Measurements from ENCODE around the gene MTMR4.

The MTMR4 gene

DNA sequence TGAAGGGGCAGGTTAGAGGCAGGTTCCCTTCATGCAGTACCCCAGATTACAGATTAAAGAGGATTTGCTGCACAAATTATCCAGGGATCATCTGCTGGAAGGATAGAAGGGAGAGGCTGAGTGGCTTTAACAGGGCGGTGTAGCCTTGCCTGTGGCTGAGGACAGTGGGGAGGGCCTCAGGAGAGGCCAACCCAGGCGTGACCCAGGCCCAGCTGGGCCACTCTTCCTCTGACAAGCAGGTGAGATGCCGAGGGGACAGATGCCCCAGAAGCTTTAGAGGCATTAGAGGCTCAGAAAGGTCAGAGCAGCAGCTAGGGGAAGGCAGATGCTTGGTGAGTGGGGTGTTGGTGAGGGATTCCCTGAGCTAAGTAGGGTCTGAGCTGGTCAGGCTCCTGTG is 18.1 kb upstream of the MTMR4 start:
- Mint-ChIP-seq H3K4me3 (no peak overlapping the region), H3K9me3 (no peaks in the 10 kb centered on the region), H3K27me3 (peaks cover 55% of the 10 kb centered on the region), H3K4me1 (ENCODE audit: low read depth) (peaks cover 55% of the 10 kb centered on the region), H3K27ac (peak overlapping the region; percentile 63), H3K36me3 (ENCODE audit: low read depth) (no peaks in the 10 kb centered on the region)
- intact Hi-C loops (cut with micrococcal nuclease), result no loop called here

DNA sequence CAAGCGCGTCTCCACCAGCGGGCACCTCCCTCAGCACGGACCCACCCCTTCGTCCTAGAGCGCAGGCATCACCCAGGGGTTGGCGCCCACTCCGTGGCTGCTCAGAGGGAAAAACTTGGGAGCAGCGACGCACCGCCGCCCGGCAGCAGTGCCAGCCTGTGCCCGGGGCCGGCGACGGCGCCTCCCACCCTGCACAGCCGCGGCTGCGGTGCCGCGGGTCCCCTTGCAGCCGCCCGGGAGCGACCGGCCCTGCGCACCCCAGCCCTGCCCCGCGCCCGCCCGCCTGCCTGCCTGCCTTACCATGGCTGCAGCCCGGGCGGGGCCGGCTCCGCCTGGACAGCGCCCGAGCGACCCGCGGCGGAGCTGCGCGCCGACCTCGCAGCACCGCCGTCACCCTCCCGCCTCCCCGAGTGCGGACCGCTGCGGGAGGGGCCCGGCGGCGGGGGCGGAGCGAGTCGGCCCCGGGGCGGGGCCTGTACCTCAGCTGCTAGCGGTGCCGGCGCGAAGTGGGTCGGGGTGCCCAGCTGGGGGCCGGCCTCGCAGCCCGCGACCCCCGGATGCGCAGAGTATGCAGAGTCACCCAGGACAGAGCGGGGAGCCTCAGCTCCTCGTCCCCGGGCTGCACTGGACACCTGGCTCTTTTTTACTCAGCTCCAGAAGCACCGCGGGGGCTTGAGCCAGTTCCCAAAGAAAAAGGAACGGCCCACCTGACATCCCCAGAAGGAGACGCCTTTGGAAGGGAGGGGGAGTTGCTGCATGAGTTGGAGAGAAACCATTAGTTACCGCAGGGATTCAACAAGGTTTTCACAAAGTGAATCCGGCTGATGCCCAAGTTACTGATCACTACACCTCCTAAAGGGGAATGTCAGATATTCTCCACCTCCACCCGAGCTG is 17.5 kb upstream of the MTMR4 start:
- peaks cover 55% of the 10 kb centered on the region for H3K27me3 Mint-ChIP-seq

DNA sequence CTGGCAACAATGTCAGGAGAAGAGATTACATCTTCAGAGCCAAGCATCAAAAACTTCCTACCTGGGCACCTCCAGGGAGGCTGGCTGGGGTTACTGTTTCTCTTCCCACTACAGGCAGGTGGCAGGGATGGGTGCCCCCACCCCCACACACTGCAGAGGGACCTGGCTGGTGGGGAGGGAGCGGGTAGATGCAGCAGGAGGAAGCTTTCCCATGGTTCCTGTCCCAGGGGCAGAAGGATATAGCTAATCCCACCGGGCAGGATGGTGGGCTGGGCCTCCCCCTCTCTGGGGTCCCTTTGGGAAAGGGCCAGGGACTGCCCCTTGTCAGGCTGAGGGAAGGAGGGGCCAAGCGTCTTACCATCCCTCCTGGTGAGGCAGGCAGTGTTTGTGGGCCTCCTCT is 16.7 kb upstream of the MTMR4 start:
- Mint-ChIP-seq H3K36me3 (ENCODE audit: low read depth) (no peaks in the 10 kb centered on the region), H3K27ac (no peak overlapping the region), H3K27me3 (peaks cover 56% of the 10 kb centered on the region), H3K4me1 (ENCODE audit: low read depth) (peaks cover 59% of the 10 kb centered on the region), H3K4me3 (no peak overlapping the region), H3K9me3 (no peaks in the 10 kb centered on the region)
- intact Hi-C loops (cut with micrococcal nuclease), result no loop called here

More for the DNA sequence above, 17.5 kb upstream of the MTMR4 start:
- no peaks in the 10 kb centered on the region for H3K9me3 Mint-ChIP-seq
- no peaks in the 10 kb centered on the region for H3K36me3 Mint-ChIP-seq (ENCODE audit: low read depth)
- peak overlapping the region; percentile 53 for H3K4me3 Mint-ChIP-seq
- no peak overlapping the region for H3K27ac Mint-ChIP-seq
- intact Hi-C loops (cut with micrococcal nuclease), result no loop called here
- peaks cover 59% of the 10 kb centered on the region for H3K4me1 Mint-ChIP-seq (ENCODE audit: low read depth)

DNA sequence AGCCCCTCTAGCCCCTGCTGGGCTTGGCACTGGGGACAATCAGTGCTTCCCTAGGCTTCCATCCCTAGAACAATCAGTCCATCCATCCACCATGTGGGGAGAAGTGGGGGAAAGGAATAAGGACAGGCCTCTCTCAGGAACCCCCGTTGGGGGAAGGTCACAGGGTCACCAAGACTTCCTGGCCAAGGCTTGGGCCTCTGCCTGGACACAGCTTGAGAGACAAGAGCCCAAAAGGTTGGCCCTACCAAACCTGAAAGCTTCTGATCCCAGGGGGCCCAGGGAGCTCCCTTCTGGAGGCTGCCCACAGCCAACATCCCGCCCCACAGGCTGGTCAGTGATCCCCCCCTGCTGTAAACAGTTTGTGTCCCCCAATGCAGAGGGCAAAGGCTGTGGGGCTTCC is 16.2 kb upstream of the MTMR4 start:
- H3K27ac Mint-ChIP-seq, result no peak overlapping the region
- H3K4me3 Mint-ChIP-seq, result no peak overlapping the region
- H3K36me3 Mint-ChIP-seq (ENCODE audit: low read depth), result no peaks in the 10 kb centered on the region
- H3K4me1 Mint-ChIP-seq (ENCODE audit: low read depth), result peaks cover 54% of the 10 kb centered on the region
- no peaks in the 10 kb centered on the region for H3K9me3 Mint-ChIP-seq
- intact Hi-C loops (cut with micrococcal nuclease), result no loop called here
- peaks cover 56% of the 10 kb centered on the region for H3K27me3 Mint-ChIP-seq

DNA sequence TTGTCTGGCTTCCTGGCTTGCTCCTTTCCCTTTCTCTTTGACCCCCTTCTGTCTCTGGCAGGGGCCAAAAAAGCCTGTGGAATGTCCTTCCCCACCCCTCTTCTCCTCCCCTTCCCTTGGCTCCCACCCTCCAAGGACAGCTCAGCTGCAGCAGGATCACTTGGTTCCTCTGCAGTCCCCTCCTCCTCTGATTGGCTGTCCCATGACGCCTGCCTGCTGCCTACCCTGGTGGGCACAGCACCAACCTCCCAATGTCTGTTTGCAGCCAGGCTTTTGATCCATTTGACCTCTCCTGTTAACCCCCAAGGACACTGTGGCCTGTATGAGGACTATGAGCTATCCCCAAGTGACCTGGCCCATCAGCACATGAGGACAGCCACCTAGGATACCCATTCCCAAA is 14.8 kb upstream of the MTMR4 start:
- Mint-ChIP-seq H3K4me3 (no peak overlapping the region), H3K36me3 (ENCODE audit: low read depth) (no peaks in the 10 kb centered on the region), H3K9me3 (no peaks in the 10 kb centered on the region), H3K4me1 (ENCODE audit: low read depth) (peaks cover 40% of the 10 kb centered on the region), H3K27me3 (peaks cover 56% of the 10 kb centered on the region), H3K27ac (no peak overlapping the region)
- intact Hi-C loops (cut with micrococcal nuclease), result no loop called here

DNA sequence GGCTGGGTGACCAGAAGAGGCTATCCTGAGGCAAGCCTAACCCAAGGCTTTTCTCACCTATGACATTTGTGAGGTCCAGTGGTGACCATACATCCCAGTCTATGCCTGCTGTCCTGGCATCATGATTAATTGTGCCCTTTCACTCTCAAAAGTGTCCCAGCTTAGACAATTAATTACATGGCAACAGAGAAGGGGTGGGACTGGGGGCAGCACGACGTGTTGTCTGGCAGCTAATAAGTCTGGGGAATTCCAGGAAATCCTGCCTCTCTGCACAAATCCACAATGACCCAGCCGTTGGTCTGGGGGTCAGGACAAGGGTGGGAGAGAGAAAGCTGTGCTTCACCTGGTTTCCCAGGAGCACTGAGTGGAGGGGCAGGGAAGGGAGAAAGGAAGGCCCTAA is 14.0 kb upstream of the MTMR4 start:
- H3K27me3 Mint-ChIP-seq, result peaks cover 56% of the 10 kb centered on the region
- no peak overlapping the region for H3K4me3 Mint-ChIP-seq
- H3K9me3 Mint-ChIP-seq, result no peaks in the 10 kb centered on the region
- intact Hi-C loops (cut with micrococcal nuclease), result no loop called here
- no peaks in the 10 kb centered on the region for H3K36me3 Mint-ChIP-seq (ENCODE audit: low read depth)
- no peak overlapping the region for H3K27ac Mint-ChIP-seq
- H3K4me1 Mint-ChIP-seq (ENCODE audit: low read depth), result peaks cover 32% of the 10 kb centered on the region

DNA sequence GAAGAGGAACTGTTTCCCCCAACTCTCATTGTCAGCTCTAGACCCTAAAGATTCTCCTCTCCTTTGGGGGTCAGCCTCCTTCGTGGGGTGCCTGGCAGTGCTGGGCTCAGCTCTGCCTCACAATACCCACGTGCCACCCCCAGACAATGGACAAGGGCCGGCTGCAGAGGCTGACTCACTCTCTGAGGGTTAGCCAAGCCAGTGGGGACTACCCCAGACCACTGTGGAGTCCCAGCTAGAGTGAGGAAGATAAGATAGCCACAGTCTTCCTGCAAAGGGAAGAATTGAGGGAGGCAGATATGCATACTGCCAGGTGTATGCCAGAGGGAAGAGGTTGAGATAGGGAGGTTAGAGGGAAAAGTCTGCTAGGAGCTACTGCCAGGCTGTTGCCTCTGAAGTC is 13.5 kb upstream of the MTMR4 start:
- Mint-ChIP-seq H3K27ac (no peak overlapping the region), H3K4me1 (ENCODE audit: low read depth) (peaks cover 27% of the 10 kb centered on the region), H3K9me3 (no peaks in the 10 kb centered on the region), H3K4me3 (no peak overlapping the region), H3K36me3 (ENCODE audit: low read depth) (no peaks in the 10 kb centered on the region), H3K27me3 (peaks cover 51% of the 10 kb centered on the region)
- intact Hi-C loops (cut with micrococcal nuclease), result no loop called here

DNA sequence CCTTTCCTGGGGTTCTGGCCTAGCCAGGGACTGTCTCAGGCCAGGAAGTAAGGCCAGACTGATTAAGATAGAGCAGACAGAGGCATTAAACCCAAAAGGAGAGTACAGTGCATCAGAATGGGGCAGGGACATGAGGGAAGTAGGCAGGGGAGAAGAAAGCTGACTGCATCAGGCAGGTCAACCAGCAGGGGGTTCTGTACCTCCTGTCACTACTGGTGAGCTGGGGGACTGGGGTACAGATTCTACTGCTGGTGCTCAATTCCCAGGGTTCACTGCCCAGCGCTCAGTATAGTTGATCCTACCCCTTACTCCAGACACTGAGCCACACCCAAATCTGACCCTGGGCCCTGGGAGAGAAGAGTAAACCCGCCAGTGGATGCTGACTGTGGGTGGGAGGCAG is 12.9 kb upstream of the MTMR4 start:
- no peak overlapping the region for H3K4me3 Mint-ChIP-seq
- no peaks in the 10 kb centered on the region for H3K9me3 Mint-ChIP-seq
- intact Hi-C loops (cut with micrococcal nuclease), result no loop called here
- H3K36me3 Mint-ChIP-seq (ENCODE audit: low read depth), result no peaks in the 10 kb centered on the region
- H3K27me3 Mint-ChIP-seq, result peaks cover 47% of the 10 kb centered on the region
- peaks cover 21% of the 10 kb centered on the region for H3K4me1 Mint-ChIP-seq (ENCODE audit: low read depth)
- H3K27ac Mint-ChIP-seq, result peak overlapping the region; percentile 42

DNA sequence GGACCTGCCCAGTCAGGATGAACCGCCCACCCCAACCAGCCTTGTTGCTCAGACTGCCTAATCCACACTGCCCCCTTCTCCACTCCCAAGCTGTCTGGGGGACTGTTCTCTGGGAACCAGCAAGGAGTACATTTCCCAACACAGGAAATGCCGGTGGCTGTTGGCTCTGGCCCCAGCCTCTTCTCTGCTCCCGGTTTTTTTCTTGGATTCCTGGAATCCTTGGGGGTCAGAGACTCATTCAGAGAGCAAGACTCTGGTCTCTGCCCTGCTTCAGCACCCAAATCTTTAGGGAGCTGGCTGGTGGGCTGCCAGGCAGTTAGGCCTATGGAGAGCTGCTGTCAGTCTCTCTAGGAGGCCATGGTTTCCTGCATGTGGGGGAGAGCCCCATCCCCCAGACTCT is 10.8 kb upstream of the MTMR4 start:
- H3K4me3 Mint-ChIP-seq, result no peak overlapping the region
- no peaks in the 10 kb centered on the region for H3K9me3 Mint-ChIP-seq
- intact Hi-C loops (cut with micrococcal nuclease), result no loop called here
- no peak overlapping the region for H3K27ac Mint-ChIP-seq
- H3K36me3 Mint-ChIP-seq (ENCODE audit: low read depth), result no peaks in the 10 kb centered on the region
- peaks cover 38% of the 10 kb centered on the region for H3K27me3 Mint-ChIP-seq
- H3K4me1 Mint-ChIP-seq (ENCODE audit: low read depth), result peaks cover 19% of the 10 kb centered on the region

DNA sequence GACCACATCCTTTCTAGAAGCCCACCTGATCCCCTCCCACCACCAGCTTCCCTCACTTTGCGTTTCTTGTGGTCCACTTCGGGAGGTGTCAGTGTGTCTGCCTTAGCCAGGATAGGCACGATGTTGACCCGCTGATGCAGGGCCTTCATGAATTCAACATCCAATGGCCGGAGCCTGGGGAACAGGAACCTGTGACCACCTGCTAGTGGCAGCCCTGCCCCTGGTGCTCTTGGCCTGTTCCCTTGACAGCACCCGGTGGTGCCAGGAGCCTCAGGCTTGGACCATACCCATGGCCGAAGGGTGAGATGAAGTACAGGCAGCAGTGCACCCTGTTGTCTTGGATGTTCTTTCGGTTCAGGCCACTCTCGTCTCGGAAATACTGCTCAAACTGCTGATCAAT is 7.2 kb upstream of the MTMR4 start:
- Mint-ChIP-seq H3K27me3 (peaks cover 12% of the 10 kb centered on the region), H3K4me3 (no peak overlapping the region), H3K9me3 (no peaks in the 10 kb centered on the region), H3K36me3 (ENCODE audit: low read depth) (peaks cover 20% of the 10 kb centered on the region), H3K4me1 (ENCODE audit: low read depth) (peaks cover 20% of the 10 kb centered on the region), H3K27ac (no peak overlapping the region)
- intact Hi-C loops (cut with micrococcal nuclease), result no loop called here

DNA sequence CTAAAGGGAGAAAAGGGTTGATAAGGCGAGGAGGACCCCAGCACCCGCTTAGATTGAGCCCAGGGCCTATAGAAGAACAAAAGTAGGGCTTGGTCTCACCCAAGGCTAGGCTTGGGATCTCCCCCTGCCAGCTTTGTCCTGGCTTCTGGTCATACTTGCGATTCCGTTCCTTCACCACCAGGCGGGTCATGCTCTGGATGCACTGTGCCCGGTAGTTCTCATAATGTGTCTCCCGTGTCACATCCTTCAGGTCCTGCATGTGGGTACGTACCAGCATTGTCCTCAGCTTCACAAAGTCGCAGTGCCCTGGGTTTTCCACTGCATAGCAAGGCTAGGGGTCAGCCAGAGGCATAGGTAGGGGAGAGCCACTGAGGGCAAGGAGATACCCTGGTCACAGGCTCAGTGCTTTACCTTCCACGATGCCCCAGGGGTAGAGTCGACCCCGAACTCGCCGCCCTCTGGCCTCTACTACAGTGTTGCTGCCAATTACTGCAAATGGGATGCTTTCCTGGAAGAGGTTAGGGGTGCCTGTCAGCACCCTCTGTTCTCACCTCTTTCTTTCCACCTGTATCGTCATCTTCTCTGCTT is 6.5 kb upstream of the MTMR4 start:
- H3K9me3 Mint-ChIP-seq, result no peaks in the 10 kb centered on the region
- H3K27ac Mint-ChIP-seq, result no peak overlapping the region
- H3K4me3 Mint-ChIP-seq, result no peak overlapping the region
- H3K27me3 Mint-ChIP-seq, result peaks cover 10% of the 10 kb centered on the region
- peaks cover 22% of the 10 kb centered on the region for H3K4me1 Mint-ChIP-seq (ENCODE audit: low read depth)
- intact Hi-C loops (cut with micrococcal nuclease), result no loop called here
- peaks cover 27% of the 10 kb centered on the region for H3K36me3 Mint-ChIP-seq (ENCODE audit: low read depth)

DNA sequence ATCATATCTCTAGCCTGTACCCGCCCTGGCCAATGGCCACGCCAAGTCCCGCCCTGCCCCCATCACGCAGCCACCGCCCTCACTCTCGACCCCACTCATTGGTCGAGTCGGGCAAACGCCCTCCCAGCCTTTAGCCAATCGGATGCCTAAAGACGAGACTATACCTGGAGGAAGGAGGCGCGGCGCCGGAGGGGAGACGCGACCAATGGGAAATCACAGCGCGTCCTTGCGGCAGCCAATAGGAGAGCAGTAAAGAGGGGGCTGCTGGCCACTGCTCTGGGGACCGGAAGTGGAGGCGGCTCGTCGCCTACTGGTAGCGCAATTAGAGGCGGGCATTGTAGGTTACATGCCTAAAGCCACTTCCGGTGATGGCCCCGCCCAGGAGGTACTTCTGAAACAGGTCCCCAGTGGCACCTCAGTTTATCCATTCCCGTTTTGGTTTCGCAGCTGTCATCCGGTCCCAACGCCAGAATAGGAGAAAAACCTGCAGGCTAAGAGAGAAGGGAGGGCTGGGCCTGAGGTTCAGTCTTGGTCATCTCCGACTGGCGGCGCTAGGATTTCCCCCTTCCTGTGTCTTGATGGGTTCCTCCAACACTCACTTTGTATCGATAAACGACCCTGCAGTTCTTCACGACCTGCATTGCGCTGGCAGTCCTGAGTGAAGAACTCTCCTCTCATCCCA is 3.6 kb upstream of the MTMR4 start:
- Mint-ChIP-seq H3K27ac (peak overlapping the region; percentile 97), H3K4me1 (ENCODE audit: low read depth) (peaks cover 46% of the 10 kb centered on the region), H3K9me3 (no peaks in the 10 kb centered on the region), H3K4me3 (peak overlapping the region; percentile 85), H3K27me3 (peaks cover 10% of the 10 kb centered on the region), H3K36me3 (ENCODE audit: low read depth) (peaks cover 47% of the 10 kb centered on the region)
- intact Hi-C loops (cut with micrococcal nuclease), result loop anchor here (1.0 kb wide), 4 partner anchors 69 to 487 kb away; no protein-coding TSS in a partner anchor

DNA sequence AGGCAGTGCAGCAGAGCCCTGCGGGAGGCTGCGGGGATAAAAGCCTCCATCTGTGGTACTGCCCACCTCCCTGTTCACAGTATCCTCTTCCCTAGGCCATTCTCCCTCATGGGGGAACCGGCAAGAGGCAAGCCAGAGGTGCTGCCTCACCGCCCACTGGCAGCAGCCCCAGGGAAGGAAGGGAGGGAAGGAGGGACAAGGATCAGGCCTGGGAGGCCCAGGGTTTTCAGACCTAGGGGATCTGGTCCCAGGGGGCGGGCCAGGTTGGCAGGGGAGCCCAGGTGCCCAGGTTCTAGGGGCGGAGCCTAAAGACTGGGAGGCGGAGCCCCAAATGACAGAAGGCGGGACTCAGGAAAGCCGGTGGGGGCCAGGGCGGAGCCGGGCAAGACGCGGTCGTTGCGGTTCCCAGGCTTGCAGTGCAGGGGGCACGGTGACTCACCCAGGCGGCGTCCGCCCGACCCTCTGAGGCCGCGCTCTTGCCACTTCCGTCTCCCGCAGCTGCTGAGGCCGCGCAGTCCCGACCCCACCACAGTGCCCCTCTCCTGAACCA is 3.0 kb upstream of the MTMR4 start:
- Mint-ChIP-seq H3K4me1 (ENCODE audit: low read depth) (peaks cover 51% of the 10 kb centered on the region), H3K4me3 (peak overlapping the region; percentile 85), H3K27me3 (peaks cover 7% of the 10 kb centered on the region), H3K27ac (peak overlapping the region; percentile 97), H3K9me3 (no peaks in the 10 kb centered on the region), H3K36me3 (ENCODE audit: low read depth) (peaks cover 53% of the 10 kb centered on the region)
- intact Hi-C loops (cut with micrococcal nuclease), result no loop called here

Data from dendritic cell treated with granulocyte-macrophage colony-stimulating factor and Interleukin-4, amounts not matched to agents 40 ng/mL and 50 ng/mL, for 4 days (primary cell).